GM23338 (cell line): Measurements from ENCODE around the gene DLG2. TPM values are rescaled to one million over a fixed set of nuclear protein-coding genes. Genes with fewer than 3 reads are reported as not detected.

Experiments
- ATAC-seq: fragments of 200-7000 bp; cut with Tn5 transposase; 3 replicates; pipeline ENCODE4 v1.9.1; 2020
- DNase-seq: peaks from one replicate; pipeline ENCODE4 v3.0.0-alpha.2; 2015; ENCODE audit warnings: low spot score
- H2AFZ ChIP-seq: fragments of 200-600 bp; sonication (generic); 2 replicates; pipeline ENCODE4 v1.8.0; 2016; ENCODE audit warnings: antibody characterized with exemption, mild to moderate bottlenecking, moderate library complexity
- H3F3A ChIP-seq: fragments of 200-600 bp; sonication (generic); replicated peaks from 2 replicates; pipeline ENCODE4 v1.8.0; 2017; ENCODE audit warnings: antibody characterized with exemption, mixed run types, low read depth
- H3K27ac ChIP-seq: fragments of 200-600 bp; sonication (generic); 2 replicates; pipeline ENCODE4 v1.6.1; 2016; ENCODE audit warnings: low read depth
- H3K27me3 ChIP-seq: fragments of 200-600 bp; sonication (generic); 2 replicates; pipeline ENCODE4 v1.8.0; 2016; ENCODE audit warnings: mild to moderate bottlenecking, mixed run types, moderate library complexity; ENCODE audit not compliant: insufficient read depth
- H3K36me3 ChIP-seq: fragments of 200-600 bp; sonication (generic); 2 replicates; pipeline ENCODE4 v1.8.0; 2016; ENCODE audit warnings: mild to moderate bottlenecking; ENCODE audit not compliant: insufficient read depth
- H3K4me1 ChIP-seq: fragments of 200-600 bp; sonication (generic); 2 replicates; pipeline ENCODE4 v1.8.0; 2016; ENCODE audit warnings: mild to moderate bottlenecking, moderate library complexity; ENCODE audit not compliant: insufficient read depth
- H3K4me2 ChIP-seq: fragments of 200-600 bp; sonication (generic); 2 replicates; pipeline ENCODE4 v1.7.1; 2017; ENCODE audit warnings: mixed run types
- H3K4me3 ChIP-seq: fragments of 200-600 bp; sonication (generic); 2 replicates; pipeline ENCODE4 v1.6.1; 2016; ENCODE audit warnings: mixed run types
- H3K79me2 ChIP-seq: fragments of 200-600 bp; sonication (generic); replicated peaks from 2 replicates; pipeline ENCODE4 v1.8.0; 2017; ENCODE audit warnings: mild to moderate bottlenecking; ENCODE audit not compliant: insufficient read depth
- H3K9me2 ChIP-seq: fragments of 200-600 bp; sonication (generic); 2 replicates; pipeline ENCODE4 v1.8.0; 2017; ENCODE audit not compliant: insufficient read depth
- H4K20me1 ChIP-seq: fragments of 200-600 bp; sonication (generic); replicated peaks from 2 replicates; pipeline ENCODE4 v1.8.0; 2017; ENCODE audit warnings: mild to moderate bottlenecking; ENCODE audit not compliant: insufficient read depth
- H3K27ac Mint-ChIP-seq: 2 replicates; pipeline ENCODE4 v1.8.0; 2020; ENCODE audit warnings: inconsistent platforms, mild to moderate bottlenecking, moderate library complexity, mixed read lengths
- H3K27me3 Mint-ChIP-seq: 3 replicates; pipeline ENCODE4 v1.8.0; 2022; ENCODE audit warnings: low read depth, mild to moderate bottlenecking, moderate library complexity, mixed read lengths, inconsistent platforms; ENCODE audit not compliant: insufficient read depth, poor library complexity
- H3K36me3 Mint-ChIP-seq: 3 replicates; pipeline ENCODE4 v1.8.0; 2021; ENCODE audit warnings: low read depth, mild to moderate bottlenecking, inconsistent platforms, moderate library complexity, mixed read lengths
- H3K4me1 Mint-ChIP-seq: 3 replicates; pipeline ENCODE4 v1.8.0; 2020; ENCODE audit warnings: mild to moderate bottlenecking, inconsistent platforms, mixed read lengths
- H3K4me3 Mint-ChIP-seq: 3 replicates; pipeline ENCODE4 v1.8.0; 2021; ENCODE audit warnings: moderate library complexity, mild to moderate bottlenecking, inconsistent platforms, mixed read lengths
- H3K9me3 Mint-ChIP-seq: 3 replicates; pipeline ENCODE4 v1.8.0; 2020; ENCODE audit warnings: moderate library complexity, mild to moderate bottlenecking, inconsistent platforms, mixed read lengths
- CREB1 ChIP-seq: fragments of 250-450 bp; sonication (Bioruptor Pico); IDR thresholded peaks from 2 replicates; pipeline ENCODE4 v1.5.0; 2020; ENCODE audit warnings: low read depth, mild to moderate bottlenecking, moderate library complexity
- CTCF ChIP-seq, 2 experiments: fragments of 200-600 bp in 1 of 2; sonication (generic) in 1 of 2; conservative IDR thresholded peaks; 2 replicates each; pipeline versions ENCODE4 v1.5.1 to v1.6.1; 2016 to 2017; ENCODE audit warnings: antibody characterized with exemption in 2 of 2, low read depth in 2 of 2, mild to moderate bottlenecking in 2 of 2, moderate library complexity in 1 of 2
- EZH2 ChIP-seq: fragments of 200-600 bp; sonication (generic); IDR thresholded peaks from one replicate; pipeline ENCODE4 v1.8.0; 2017; ENCODE audit warnings: antibody characterized with exemption, mild to moderate bottlenecking, low read depth; ENCODE audit not compliant: unreplicated experiment
- EZH2phosphoT487 ChIP-seq: fragments of 200-600 bp; sonication (generic); IDR thresholded peaks from one replicate; pipeline ENCODE4 v1.8.1; 2018; ENCODE audit warnings: antibody characterized with exemption; ENCODE audit not compliant: unreplicated experiment
- JUNB ChIP-seq: IDR thresholded peaks from one replicate; pipeline ENCODE4 v1.6.1; 2016; ENCODE audit warnings: antibody characterized with exemption; ENCODE audit not compliant: unreplicated experiment
- NANOG ChIP-seq: IDR thresholded peaks from 2 replicates; pipeline ENCODE4 v1.6.1; 2016; ENCODE audit warnings: antibody characterized with exemption, borderline replicate concordance
- POLR2AphosphoS5 ChIP-seq: IDR thresholded peaks from 2 replicates; pipeline ENCODE4 v1.6.1; 2016; ENCODE audit warnings: antibody characterized with exemption, low read depth
- REST ChIP-seq: IDR thresholded peaks from one replicate; pipeline ENCODE4 v1.6.1; 2018; ENCODE audit warnings: antibody characterized with exemption; ENCODE audit not compliant: unreplicated experiment
- STAT1 ChIP-seq: IDR thresholded peaks from one replicate; pipeline ENCODE4 v1.6.1; 2016; ENCODE audit warnings: antibody characterized with exemption; ENCODE audit not compliant: unreplicated experiment
- ZNF114 ChIP-seq: fragments of 250-450 bp; sonication (Bioruptor Pico); IDR thresholded peaks from 2 replicates; pipeline ENCODE4 v1.5.0; 2020; ENCODE audit warnings: mild to moderate bottlenecking, moderate library complexity
- ZNF331 ChIP-seq: fragments of 250-450 bp; sonication (Bioruptor Pico); IDR thresholded peaks from 2 replicates; pipeline ENCODE4 v1.5.0; 2020; ENCODE audit warnings: low read depth, mild to moderate bottlenecking, moderate library complexity
- polyA plus RNA-seq: library from polyadenylated mRNA; unstranded; fragments of >200 nt; fragmentation: Nextera tagmentation; extraction: Ambion mirVana; gene quantifications from 2 replicates; pipeline ENCODE4 v1.2.1, GENCODE V29; 2016
- total RNA-seq: library from RNA; depleted of rRNA; stranded (reverse); fragments of >200 nt; shearing (Covaris generic); gene quantifications from 2 replicates; pipeline ENCODE4 v1.2.3, GENCODE V29; 2014
- TF ChIP-seq, protein P1 (sequence below): fragments of 250-450 bp; sonication (Bioruptor Pico); IDR thresholded peaks from 2 replicates; pipeline ENCODE4 v1.5.0; 2020; ENCODE audit warnings: mild to moderate bottlenecking, moderate library complexity
- TF ChIP-seq, protein P2 (sequence below): IDR thresholded peaks from 2 replicates; pipeline ENCODE4 v1.6.1; 2016; ENCODE audit warnings: antibody characterized with exemption

DLG2 gene
- total and polyA plus RNA-seq, 2 experiments from 2014 or later, result 19.8 to 21.5 TPM

GRCh38 chr11:84930863-84931262 is 696.3 kb downstream of the DLG2 start:
- Histone ChIP-seq H3K4me2 (no peak overlapping the region), H3K27me3 (no peaks in the 10 kb centered on the region), H3K27ac (no peak overlapping the region), H3K36me3 (no peaks in the 10 kb centered on the region), H3K79me2 (no peaks in the 10 kb centered on the region), H3K9me2 (no peaks in the 10 kb centered on the region), H4K20me1 (no peaks in the 10 kb centered on the region), H3F3A (no peaks in the 10 kb centered on the region), H3K4me3 (no peak overlapping the region), H2AFZ (no peak overlapping the region), H3K4me1 (no peaks in the 10 kb centered on the region)
- DNase-seq, result no peak
- H3K36me3 Mint-ChIP-seq, result no peaks in the 10 kb centered on the region
- no peaks in the 10 kb centered on the region for H3K4me1 Mint-ChIP-seq
- H3K27me3 Mint-ChIP-seq, result no peaks in the 10 kb centered on the region
- ATAC-seq, result no peak
- no peaks in the 10 kb centered on the region for H3K9me3 Mint-ChIP-seq
- H3K4me3 Mint-ChIP-seq, result no peak overlapping the region
- no peak for TF ChIP-seq POLR2AphosphoS5
- TF ChIP-seq CREB1 (CRISPR knock-in tag), result no peak
- no peak for TF ChIP-seq CTCF (conservative IDR thresholded peaks at IDR 0.05; ENCODE audit: low read depth in 2 of 2)
- no peak for TF ChIP-seq EZH2phosphoT487
- TF ChIP-seq ZNF114 (CRISPR knock-in tag), result no peak
- TF ChIP-seq, protein P1, sequence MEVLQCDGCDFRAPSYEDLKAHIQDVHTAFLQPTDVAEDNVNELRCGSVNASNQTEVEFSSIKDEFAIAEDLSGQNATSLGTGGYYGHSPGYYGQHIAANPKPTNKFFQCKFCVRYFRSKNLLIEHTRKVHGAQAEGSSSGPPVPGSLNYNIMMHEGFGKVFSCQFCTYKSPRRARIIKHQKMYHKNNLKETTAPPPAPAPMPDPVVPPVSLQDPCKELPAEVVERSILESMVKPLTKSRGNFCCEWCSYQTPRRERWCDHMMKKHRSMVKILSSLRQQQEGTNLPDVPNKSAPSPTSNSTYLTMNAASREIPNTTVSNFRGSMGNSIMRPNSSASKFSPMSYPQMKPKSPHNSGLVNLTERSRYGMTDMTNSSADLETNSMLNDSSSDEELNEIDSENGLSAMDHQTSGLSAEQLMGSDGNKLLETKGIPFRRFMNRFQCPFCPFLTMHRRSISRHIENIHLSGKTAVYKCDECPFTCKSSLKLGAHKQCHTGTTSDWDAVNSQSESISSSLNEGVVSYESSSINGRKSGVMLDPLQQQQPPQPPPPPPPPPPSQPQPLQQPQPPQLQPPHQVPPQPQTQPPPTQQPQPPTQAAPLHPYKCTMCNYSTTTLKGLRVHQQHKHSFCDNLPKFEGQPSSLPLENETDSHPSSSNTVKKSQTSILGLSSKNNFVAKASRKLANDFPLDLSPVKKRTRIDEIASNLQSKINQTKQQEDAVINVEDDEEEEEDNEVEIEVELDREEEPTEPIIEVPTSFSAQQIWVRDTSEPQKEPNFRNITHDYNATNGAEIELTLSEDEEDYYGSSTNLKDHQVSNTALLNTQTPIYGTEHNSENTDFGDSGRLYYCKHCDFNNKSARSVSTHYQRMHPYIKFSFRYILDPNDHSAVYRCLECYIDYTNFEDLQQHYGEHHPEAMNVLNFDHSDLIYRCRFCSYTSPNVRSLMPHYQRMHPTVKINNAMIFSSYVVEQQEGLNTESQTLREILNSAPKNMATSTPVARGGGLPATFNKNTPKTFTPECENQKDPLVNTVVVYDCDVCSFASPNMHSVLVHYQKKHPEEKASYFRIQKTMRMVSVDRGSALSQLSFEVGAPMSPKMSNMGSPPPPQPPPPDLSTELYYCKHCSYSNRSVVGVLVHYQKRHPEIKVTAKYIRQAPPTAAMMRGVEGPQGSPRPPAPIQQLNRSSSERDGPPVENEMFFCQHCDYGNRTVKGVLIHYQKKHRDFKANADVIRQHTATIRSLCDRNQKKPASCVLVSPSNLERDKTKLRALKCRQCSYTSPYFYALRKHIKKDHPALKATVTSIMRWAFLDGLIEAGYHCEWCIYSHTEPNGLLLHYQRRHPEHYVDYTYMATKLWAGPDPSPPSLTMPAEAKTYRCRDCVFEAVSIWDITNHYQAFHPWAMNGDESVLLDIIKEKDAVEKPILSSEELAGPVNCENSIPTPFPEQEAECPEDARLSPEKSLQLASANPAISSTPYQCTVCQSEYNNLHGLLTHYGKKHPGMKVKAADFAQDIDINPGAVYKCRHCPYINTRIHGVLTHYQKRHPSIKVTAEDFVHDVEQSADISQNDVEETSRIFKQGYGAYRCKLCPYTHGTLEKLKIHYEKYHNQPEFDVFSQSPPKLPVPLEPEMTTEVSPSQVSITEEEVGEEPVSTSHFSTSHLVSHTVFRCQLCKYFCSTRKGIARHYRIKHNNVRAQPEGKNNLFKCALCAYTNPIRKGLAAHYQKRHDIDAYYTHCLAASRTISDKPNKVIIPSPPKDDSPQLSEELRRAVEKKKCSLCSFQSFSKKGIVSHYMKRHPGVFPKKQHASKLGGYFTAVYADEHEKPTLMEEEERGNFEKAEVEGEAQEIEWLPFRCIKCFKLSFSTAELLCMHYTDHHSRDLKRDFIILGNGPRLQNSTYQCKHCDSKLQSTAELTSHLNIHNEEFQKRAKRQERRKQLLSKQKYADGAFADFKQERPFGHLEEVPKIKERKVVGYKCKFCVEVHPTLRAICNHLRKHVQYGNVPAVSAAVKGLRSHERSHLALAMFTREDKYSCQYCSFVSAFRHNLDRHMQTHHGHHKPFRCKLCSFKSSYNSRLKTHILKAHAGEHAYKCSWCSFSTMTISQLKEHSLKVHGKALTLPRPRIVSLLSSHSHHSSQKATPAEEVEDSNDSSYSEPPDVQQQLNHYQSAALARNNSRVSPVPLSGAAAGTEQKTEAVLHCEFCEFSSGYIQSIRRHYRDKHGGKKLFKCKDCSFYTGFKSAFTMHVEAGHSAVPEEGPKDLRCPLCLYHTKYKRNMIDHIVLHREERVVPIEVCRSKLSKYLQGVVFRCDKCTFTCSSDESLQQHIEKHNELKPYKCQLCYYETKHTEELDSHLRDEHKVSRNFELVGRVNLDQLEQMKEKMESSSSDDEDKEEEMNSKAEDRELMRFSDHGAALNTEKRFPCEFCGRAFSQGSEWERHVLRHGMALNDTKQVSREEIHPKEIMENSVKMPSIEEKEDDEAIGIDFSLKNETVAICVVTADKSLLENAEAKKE (CRISPR knock-in tag), result no peak
- TF ChIP-seq, protein P2, sequence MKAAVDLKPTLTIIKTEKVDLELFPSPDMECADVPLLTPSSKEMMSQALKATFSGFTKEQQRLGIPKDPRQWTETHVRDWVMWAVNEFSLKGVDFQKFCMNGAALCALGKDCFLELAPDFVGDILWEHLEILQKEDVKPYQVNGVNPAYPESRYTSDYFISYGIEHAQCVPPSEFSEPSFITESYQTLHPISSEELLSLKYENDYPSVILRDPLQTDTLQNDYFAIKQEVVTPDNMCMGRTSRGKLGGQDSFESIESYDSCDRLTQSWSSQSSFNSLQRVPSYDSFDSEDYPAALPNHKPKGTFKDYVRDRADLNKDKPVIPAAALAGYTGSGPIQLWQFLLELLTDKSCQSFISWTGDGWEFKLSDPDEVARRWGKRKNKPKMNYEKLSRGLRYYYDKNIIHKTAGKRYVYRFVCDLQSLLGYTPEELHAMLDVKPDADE, result no peak
- no peak for TF ChIP-seq JUNB
- TF ChIP-seq EZH2, result no peak
- no peak for TF ChIP-seq ZNF331 (CRISPR knock-in tag)
- no peak for TF ChIP-seq REST
- TF ChIP-seq NANOG, result no peak
- TF ChIP-seq STAT1, result no peak
- no peak overlapping the region for H3K27ac Mint-ChIP-seq
